DOHH2 (cell line): Measurements from ENCODE around the gene PAPPA2.

Source experiments
- EZH2phosphoT487 ChIP-seq: fragments of 200-600 bp; sonication (generic); IDR thresholded peaks from 2 replicates; pipeline ENCODE4 v1.6.1; 2017; ENCODE audit warnings: borderline replicate concordance, mild to moderate bottlenecking, antibody characterized with exemption, low read length, moderate library complexity, mixed read lengths
- TF ChIP-seq, protein P1 (sequence below): fragments of 200-600 bp; sonication (generic); IDR thresholded peaks from one replicate; pipeline ENCODE4 v1.5.1; 2014; ENCODE audit warnings: antibody characterized with exemption, mild to moderate bottlenecking, low read depth, low read length; ENCODE audit not compliant: poor library complexity, severe bottlenecking

DNA sequence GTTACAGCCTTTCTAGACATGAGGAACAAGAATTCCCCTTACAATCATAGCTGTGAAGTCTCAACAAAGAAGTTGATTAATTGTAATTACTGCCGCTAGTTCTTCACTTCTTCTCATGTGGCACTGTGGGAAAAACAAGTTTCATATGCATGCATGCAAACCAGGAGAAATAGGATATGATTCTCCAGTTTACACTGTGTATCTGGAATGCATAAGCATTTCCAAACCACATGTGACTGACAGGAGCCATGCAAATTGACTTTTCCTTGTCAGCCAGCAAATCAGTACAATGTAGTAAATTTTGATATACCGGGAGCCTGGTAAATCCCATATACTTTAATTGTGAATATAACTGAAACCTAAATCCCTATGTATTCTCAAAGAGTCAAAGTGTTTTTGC lies 279.3 kb downstream of the PAPPA2 start:
- TF ChIP-seq, protein P1, sequence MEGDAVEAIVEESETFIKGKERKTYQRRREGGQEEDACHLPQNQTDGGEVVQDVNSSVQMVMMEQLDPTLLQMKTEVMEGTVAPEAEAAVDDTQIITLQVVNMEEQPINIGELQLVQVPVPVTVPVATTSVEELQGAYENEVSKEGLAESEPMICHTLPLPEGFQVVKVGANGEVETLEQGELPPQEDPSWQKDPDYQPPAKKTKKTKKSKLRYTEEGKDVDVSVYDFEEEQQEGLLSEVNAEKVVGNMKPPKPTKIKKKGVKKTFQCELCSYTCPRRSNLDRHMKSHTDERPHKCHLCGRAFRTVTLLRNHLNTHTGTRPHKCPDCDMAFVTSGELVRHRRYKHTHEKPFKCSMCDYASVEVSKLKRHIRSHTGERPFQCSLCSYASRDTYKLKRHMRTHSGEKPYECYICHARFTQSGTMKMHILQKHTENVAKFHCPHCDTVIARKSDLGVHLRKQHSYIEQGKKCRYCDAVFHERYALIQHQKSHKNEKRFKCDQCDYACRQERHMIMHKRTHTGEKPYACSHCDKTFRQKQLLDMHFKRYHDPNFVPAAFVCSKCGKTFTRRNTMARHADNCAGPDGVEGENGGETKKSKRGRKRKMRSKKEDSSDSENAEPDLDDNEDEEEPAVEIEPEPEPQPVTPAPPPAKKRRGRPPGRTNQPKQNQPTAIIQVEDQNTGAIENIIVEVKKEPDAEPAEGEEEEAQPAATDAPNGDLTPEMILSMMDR: no peak
- TF ChIP-seq EZH2phosphoT487: no peak
